Ramos (cell line): ENCODE data around the gene CCDC57.
"Not testable (repeated sequence)": the region's sequence is repeated elsewhere in the genome, so short reads cannot be mapped to it uniquely, and the experiment has no call there.

Source experiments
- in situ Hi-C: fragments of 300-500 bp; cut with MboI; formaldehyde crosslinking; loops from one replicate; pipeline ENCODE4 v1.14.3; 2022; ENCODE audit warnings: low sequenced_read_pairs; ENCODE audit not compliant: unreplicated experiment

CCDC57 gene

DNA sequence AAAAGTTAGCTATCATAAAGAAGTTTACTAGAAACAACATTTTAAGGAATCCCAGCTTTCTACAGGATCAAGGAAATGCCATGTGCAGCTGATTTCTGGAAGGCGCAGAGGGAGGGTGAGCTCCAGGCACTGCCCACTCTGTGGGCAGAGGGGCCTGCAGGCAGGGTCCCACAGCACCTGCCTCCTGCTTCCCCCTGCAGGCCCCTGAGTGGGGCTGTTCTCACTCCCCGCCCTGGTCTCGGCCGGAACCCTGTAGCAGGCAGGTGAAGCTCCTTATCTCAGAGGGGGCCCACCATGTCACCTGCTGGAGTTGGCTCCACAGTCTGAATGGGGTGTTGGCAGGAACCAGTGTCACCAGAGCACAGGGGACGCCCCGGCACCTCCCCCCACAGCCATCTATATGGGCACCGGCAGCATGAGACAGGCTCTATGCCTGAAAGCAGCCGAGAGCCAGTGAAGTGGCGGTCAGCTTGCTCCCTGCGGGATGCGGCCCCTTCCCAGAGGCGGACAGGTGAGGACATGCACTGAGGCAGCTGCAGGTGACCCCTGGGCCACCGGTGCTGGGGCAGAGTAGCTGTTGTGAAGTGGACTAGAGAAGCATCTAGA lies 67.0 kb downstream of the CCDC57 start:
- in situ Hi-C loops: no loop called here

DNA sequence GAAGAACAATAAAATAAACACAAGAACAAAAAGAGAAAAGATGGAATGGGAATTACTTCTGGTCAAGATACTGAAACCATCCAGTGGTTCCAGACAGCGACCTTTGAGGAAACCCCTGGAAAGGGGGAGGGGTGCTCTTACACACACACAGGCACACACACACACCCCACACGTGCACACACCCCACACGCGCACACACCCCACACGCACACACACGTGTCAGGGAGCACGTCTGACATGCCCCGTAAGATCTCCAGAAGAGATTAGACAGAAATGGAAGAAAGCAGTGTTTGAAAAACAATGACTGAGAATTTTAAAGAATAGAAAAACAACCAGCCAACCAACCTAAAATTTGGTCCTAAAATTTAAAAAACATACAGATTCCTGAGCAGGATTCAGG lies 69.3 kb downstream of the CCDC57 start:
- in situ Hi-C loops: no loop called here

GRCh38 chr17:82139961-82140360 lies 72.7 kb downstream of the CCDC57 start:
- in situ Hi-C loops: not testable (repeated sequence)

DNA sequence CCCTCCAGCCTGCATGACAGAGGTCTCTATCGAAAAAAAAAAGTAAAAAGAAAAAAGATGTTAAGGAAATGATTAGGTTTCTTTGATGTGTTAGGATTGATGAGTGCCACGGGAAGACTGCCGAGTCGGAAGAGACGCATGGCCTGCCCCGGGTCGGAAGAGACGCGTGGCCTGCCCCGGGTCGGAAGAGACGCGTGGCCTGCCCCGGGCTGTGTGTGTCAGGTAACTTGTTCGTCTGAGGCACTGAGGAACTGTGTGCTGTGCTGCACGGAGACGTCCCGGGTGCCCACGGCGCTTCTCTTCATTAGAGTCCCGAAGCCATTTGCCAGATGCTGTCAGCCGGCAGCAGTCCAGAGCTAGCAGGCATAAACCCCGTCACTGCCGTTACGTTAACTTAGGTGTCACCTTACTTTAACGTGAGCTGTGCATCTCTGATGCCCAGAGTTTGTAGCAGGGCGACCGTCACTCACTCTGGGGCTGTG lies 74.1 kb downstream of the CCDC57 start:
- in situ Hi-C loops: no loop called here

DNA sequence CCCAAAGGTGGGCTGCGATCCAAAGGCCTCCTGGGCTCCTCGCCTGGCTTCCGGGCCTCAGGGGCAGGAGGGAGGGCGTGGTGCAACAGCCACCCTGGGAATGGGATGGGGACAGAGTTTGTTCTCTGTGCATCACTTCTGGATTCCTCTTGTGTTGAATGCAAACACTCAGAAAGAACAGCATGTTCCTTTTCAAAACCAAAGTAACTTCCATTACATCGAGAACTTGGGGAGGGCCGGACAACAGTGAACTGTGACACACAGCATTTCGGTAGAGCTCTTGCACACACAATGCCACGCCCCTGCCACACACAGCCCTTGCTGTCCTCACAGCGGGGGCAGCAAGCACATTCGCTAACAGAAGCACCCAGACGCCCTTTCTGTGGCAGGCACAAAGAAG lies 78.5 kb downstream of the CCDC57 start:
- in situ Hi-C loops: no loop called here

DNA sequence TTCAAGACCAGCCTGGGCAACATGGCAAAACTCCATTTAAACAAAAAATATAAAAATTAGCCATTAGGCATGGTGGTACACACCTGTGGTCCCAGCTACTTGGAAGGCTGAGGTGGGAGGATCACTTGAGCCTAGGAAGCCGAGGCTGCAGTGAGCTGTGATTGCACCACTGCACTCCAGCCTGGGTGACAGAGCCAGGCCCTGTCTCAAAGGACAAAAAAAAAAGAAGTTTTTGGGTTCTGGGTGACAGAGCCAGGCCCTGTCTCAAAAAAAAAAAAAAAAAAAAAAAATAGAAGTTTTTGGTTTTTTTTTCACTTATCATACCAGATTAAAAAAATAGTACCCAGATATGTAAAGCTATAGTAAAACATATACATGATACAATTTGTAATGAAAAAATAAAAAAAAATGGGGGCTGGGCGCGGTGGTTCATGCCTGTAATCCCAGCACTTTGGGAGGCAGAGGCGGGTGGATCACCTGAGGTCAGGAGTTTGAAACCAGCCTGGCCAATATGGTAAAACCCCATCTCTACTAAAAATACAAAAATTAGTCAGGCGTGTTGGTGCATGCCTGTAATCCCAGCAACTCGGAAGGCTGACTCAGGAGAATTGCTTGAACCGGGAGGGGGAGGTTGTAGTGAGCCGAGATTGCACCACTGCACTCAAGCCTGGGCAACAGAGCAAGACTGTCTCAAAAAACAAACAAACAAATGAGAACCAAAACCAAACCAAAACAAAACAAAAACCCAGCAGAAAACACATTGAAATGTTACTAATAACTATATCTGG lies 79.3 kb downstream of the CCDC57 start:
- in situ Hi-C loops: not testable (repeated sequence)

- in situ Hi-C loops: no loop called here
Measured at GRCh38 chr17:82129095-82129494, 83.5 kb downstream of the CCDC57 start.

DNA sequence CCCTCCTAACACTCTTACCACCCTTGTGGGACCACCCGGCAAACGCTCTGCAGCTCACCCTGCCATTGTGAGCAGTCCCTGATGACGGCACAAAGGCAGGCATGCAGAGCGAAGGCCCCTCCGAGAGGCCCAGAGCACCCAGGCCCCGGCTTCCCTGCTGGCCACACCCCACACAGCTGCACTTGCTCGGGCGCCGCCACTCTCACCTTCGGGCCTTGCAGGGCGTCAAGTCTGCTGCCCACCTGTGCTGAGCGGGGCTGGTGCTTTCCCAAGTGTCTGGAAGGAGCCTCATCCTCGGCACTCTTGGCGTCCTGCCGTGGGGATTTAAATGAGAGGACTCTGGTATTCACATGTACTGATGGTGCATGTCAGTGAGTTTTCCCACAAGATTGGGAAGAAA lies 84.4 kb downstream of the CCDC57 start:
- in situ Hi-C loops: no loop called here

- in situ Hi-C loops: no loop called here
Measured at GRCh38 chr17:82127704-82128103, 84.9 kb downstream of the CCDC57 start.

DNA sequence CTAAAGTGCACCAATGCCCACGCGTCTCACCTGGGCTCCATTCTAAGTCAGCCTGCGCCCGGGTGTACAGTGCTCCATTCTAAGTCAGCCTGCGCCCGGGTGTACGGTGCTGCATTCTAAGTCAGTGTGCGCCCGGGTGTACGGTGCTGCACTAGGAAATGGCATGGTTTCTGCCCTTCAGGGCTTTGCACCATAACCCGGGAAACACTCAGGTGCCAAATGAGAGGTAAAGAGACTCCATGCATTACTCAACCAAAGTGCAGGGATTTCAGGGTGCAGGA lies 85.4 kb downstream of the CCDC57 start:
- in situ Hi-C loops: no loop called here

DNA sequence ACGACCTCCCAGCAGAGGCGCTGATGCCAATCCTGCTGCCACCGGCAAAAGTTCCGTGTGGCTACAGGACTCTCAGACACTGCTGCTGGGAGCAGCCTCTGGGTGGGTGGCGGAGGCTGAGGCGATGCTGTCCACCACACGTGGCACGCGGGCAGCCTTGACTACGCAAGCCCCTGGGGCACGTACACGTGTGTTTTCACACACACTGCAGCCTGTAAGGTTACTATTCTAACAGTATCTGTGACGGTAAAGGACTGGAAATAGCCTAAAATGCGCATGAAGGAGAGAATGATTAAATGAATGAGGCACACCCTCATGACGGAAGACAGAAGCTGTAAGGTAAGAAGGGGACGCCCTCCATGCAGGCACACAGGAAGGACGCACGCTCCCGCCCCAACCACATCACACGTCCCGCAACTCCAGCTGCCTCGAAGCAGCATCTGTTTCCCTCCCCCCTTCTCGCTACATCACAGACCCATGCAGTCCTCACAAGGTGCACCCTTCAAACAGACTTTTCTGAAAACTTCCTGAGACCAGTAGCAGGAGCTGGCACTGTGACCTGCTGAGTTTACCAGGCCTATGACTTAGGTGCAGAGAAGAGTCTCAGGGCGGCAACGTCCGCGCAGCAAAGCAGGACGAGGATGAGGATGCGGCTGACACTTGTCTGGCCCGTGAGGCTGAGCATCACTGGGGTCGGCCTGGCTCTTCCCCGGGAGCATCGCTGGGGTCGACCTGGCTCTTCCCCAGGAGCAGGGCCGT lies 85.9 kb downstream of the CCDC57 start:
- in situ Hi-C loops: no loop called here

- in situ Hi-C loops: no loop called here
Measured at GRCh38 chr17:82124101-82124500, 88.5 kb downstream of the CCDC57 start.

DNA sequence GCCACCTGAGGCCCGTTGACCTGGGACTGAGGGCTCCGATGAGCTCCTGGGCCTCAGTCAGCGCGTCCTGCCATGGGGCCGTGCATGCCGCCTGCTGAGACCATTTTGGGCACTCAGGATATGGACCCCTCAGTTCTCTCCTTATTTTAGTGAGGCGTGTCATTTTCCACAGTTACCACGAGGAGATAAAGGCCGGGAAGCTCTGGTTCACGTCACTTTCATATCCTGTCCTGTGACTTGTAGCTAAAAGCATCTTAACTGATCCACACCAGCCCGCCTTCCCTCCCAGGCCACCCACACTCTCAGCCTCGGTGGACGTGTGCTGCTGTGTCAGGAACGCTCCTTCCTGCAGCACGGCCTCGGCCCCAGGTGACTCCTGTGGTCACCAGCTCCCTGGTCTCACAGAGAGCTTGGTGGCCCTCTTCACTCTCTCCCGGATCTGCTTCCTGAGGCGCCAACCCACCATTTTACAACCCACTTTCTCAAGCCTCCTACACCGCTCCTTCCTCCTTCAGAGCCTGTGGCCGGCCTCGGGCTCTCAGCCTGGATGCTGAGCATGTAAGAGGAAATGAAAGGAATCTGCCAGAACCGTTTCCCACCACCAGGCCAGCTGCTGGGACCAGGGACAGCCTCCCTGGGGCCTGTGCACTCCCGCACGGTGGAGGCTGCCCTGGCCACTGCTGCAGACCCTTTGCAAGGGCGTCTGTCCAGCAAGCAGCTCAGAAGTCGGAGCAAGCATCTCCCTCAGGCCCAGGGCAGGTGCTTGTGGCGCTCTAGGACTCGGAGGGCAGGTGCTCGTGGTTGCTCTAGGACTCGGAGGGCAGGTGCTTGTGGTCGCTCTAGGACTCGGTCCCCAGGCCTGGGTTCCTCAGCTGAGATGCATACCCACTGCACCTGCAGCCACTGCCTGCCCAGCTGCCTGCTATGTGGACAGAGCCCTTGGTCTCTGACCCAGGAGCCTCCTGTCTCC lies 90.7 kb downstream of the CCDC57 start:
- in situ Hi-C loops: no loop called here

DNA sequence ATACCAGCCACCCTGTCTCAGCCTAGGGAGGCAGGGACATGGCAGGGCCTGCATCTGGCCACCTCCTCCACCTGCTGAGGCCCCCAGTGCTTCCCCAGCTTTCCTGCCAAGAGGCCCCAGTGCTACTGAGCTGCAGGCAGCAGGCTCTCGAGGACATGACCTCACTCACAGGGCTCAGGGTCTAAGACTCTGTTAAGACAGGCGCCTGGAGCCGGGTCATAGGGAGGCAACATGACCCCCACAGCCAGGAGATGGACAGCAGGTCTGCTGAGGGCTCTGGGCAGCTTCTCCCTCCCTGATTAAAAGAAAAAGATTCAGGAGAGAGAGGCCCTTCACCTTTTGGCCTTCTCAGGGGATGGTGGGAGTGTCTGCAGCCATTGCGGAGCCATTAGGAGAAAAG lies 91.4 kb downstream of the CCDC57 start:
- in situ Hi-C loops: no loop called here

GRCh38 chr17:82120148-82120547 lies 92.5 kb downstream of the CCDC57 start:
- in situ Hi-C loops: no loop called here

GRCh38 chr17:82118815-82119380 lies 93.7 kb downstream of the CCDC57 start:
- in situ Hi-C loops: no loop called here

- in situ Hi-C loops: no loop called here
Measured at GRCh38 chr17:82118168-82118814, 94.4 kb downstream of the CCDC57 start.

- in situ Hi-C loops: no loop called here
Measured at GRCh38 chr17:82117139-82118090, 95.2 kb downstream of the CCDC57 start.
